ENCODE measurements around the gene PIKFYVE.

DNA sequence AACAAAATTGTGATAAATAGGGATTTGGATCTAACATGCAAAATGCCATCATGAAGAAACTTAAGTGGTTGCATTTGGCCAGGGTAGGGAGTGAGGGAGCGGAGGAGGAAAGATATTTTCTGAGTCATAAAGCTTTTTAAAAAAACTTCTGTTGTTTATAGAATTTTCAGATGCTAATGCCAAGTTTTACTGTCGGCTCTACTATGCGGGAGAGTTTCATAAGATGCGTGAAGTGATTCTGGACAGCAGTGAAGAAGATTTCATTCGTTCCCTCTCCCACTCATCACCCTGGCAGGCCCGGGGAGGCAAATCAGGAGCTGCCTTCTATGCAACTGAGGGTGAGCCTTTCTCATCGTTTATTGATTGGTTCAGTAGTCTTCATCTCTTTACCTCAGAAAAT, 84.6 kb downstream of the PIKFYVE start:
- TF ChIP-seq, protein P1, sequence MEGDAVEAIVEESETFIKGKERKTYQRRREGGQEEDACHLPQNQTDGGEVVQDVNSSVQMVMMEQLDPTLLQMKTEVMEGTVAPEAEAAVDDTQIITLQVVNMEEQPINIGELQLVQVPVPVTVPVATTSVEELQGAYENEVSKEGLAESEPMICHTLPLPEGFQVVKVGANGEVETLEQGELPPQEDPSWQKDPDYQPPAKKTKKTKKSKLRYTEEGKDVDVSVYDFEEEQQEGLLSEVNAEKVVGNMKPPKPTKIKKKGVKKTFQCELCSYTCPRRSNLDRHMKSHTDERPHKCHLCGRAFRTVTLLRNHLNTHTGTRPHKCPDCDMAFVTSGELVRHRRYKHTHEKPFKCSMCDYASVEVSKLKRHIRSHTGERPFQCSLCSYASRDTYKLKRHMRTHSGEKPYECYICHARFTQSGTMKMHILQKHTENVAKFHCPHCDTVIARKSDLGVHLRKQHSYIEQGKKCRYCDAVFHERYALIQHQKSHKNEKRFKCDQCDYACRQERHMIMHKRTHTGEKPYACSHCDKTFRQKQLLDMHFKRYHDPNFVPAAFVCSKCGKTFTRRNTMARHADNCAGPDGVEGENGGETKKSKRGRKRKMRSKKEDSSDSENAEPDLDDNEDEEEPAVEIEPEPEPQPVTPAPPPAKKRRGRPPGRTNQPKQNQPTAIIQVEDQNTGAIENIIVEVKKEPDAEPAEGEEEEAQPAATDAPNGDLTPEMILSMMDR (IDR thresholded peaks at IDR 0.05) = no peak
- TF ChIP-seq POLR2A (IDR thresholded peaks at IDR 0.05) = no peak
- TF ChIP-seq POLR2AphosphoS5 (IDR thresholded peaks at IDR 0.05) = no peak

Data from breast epithelium (tissue), 3 donors.